Measurements from ENCODE around the gene CHRNG.
A peak's percentile ranks its signal among the peaks of the same experiment; 100 is the strongest.

Gene CHRNG

DNA sequence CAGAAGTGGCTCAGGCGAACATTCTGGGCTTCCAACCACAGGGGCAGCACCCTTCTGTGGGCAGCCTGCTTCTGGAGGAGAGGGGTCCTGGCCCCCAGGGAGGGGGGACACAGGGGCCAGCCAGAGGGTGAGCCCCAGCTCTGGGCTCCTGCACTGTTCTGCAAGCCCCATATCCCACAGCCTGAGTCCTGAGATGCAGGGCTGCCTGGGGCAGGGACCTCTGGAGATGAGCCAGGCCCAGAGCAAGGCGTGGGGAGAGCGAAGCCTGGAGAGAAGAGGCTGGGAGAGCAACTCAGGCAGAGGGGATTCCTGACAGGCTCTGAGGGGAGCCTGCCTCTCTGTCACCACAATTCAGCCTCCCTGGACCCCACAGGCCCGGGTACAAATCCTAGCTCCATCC is 32.8 kb upstream of the CHRNG start:
- no peak overlapping the region for H3K4me3 ChIP-seq (ENCODE audit: severe bottlenecking)
- DNase-seq (ENCODE audit: low spot score) (no peak), ATAC-seq (ENCODE audit: low read depth) (peak; percentile 27; the same call in 1 of the 3 replicates)
- H3K27ac ChIP-seq (ENCODE audit: poor library complexity, severe bottlenecking), result no peak overlapping the region
- no peaks in the 10 kb centered on the region for H3K9me3 ChIP-seq (ENCODE audit: severe bottlenecking)
- TF ChIP-seq, protein P1, sequence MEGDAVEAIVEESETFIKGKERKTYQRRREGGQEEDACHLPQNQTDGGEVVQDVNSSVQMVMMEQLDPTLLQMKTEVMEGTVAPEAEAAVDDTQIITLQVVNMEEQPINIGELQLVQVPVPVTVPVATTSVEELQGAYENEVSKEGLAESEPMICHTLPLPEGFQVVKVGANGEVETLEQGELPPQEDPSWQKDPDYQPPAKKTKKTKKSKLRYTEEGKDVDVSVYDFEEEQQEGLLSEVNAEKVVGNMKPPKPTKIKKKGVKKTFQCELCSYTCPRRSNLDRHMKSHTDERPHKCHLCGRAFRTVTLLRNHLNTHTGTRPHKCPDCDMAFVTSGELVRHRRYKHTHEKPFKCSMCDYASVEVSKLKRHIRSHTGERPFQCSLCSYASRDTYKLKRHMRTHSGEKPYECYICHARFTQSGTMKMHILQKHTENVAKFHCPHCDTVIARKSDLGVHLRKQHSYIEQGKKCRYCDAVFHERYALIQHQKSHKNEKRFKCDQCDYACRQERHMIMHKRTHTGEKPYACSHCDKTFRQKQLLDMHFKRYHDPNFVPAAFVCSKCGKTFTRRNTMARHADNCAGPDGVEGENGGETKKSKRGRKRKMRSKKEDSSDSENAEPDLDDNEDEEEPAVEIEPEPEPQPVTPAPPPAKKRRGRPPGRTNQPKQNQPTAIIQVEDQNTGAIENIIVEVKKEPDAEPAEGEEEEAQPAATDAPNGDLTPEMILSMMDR (IDR thresholded peaks at IDR 0.05; ENCODE audit: poor library complexity, severe bottlenecking), result no peak
- H3K36me3 ChIP-seq (ENCODE audit: low read depth), result no peaks in the 10 kb centered on the region
- peaks cover 34% of the 10 kb centered on the region for H3K27me3 ChIP-seq (ENCODE audit: insufficient read depth, poor library complexity, severe bottlenecking)
- H3K4me1 ChIP-seq (ENCODE audit: insufficient read depth, poor library complexity, severe bottlenecking), result no peaks in the 10 kb centered on the region

DNA sequence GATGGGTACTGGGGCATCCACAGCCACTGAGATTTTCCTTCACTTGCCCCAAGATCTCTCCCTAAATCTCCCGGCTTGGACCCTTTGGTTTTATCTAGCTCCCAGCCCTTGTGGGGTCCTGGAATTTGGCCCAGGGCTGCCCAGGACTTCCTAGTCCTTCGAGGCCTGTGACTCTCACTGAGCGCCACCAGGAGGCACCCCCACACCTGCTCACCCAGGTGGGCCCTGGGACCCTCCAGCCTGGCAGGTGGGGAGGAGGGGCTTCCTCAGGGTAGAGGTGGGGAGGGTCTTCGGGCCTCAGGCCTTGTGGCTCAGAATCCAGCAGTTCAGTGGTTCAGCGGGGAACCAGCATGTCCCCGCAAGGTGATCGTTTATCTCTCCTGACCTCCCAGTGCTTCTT is 31.2 kb upstream of the CHRNG start:
- no peaks in the 10 kb centered on the region for H3K36me3 ChIP-seq (ENCODE audit: low read depth)
- peaks cover 27% of the 10 kb centered on the region for H3K27me3 ChIP-seq (ENCODE audit: insufficient read depth, poor library complexity, severe bottlenecking)
- TF ChIP-seq, protein P1 (IDR thresholded peaks at IDR 0.05; ENCODE audit: poor library complexity, severe bottlenecking), result no peak
- no peak overlapping the region for H3K27ac ChIP-seq (ENCODE audit: poor library complexity, severe bottlenecking)
- no peak for ATAC-seq (ENCODE audit: low read depth)
- DNase-seq (ENCODE audit: low spot score), result no peak
- H3K9me3 ChIP-seq (ENCODE audit: severe bottlenecking), result no peaks in the 10 kb centered on the region
- no peaks in the 10 kb centered on the region for H3K4me1 ChIP-seq (ENCODE audit: insufficient read depth, poor library complexity, severe bottlenecking)
- H3K4me3 ChIP-seq (ENCODE audit: severe bottlenecking), result no peak overlapping the region

DNA sequence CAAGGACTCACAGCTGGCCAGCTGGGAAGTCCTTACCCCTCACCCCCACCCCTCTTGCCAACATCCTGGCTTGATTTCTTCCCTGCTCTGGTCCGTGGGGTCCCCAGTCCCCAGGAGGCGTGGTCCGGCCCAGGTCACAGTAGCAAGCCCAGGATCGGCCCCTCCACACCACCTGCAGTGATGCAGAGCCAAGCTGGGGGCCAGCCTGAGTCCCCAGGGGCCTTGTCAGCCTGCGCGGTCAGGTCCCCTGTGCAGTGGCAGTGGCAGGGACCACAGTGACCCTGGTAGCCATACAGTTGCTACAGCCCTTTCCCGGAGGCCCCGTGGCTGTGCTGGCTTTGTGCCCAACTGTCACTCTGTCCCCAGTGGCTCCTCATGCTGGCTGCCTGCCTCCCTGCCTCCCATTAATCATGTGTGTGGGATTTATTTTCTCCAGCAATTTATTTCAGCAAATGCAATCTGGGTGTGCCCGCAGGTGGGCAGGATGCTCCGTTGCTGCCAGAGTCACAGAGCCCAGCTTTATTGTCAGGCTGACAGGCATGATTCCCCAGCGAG is 28.1 kb upstream of the CHRNG start:
- no peak for ATAC-seq (ENCODE audit: low read depth)
- TF ChIP-seq, protein P1 (IDR thresholded peaks at IDR 0.05; ENCODE audit: poor library complexity, severe bottlenecking), result no peak
- Histone ChIP-seq H3K4me3 (ENCODE audit: severe bottlenecking) (no peak overlapping the region), H3K27me3 (ENCODE audit: insufficient read depth, poor library complexity, severe bottlenecking) (no peaks in the 10 kb centered on the region), H3K9me3 (ENCODE audit: severe bottlenecking) (no peaks in the 10 kb centered on the region), H3K4me1 (ENCODE audit: insufficient read depth, poor library complexity, severe bottlenecking) (no peaks in the 10 kb centered on the region), H3K27ac (ENCODE audit: poor library complexity, severe bottlenecking) (no peak overlapping the region), H3K36me3 (ENCODE audit: low read depth) (no peaks in the 10 kb centered on the region)
- DNase-seq (ENCODE audit: low spot score), result no peak

DNA sequence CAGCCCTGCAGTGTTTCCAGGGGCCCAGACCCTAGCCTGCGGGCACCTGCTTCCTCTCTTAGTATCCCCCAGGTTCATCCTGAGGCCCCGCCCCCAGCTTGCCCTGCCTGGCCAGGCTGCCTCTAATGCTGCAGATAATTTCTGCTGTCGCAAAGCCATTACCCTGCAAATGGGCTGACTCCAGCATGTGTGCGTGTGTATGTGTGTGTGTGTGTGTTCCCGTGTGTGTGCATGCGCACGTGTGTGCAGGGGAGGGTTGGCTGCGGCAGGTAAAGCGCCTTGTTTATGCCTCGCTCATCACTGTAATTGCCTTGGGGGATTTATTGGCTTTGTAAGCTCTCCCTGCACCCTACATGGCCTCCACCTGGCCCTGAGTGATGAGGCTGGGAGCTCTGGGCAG is 26.9 kb upstream of the CHRNG start:
- no peak overlapping the region for H3K4me3 ChIP-seq (ENCODE audit: severe bottlenecking)
- TF ChIP-seq, protein P1 (IDR thresholded peaks at IDR 0.05; ENCODE audit: poor library complexity, severe bottlenecking), result no peak
- DNase-seq (ENCODE audit: low spot score), result no peak
- H3K36me3 ChIP-seq (ENCODE audit: low read depth), result no peaks in the 10 kb centered on the region
- no peak for ATAC-seq (ENCODE audit: low read depth)
- H3K27me3 ChIP-seq (ENCODE audit: insufficient read depth, poor library complexity, severe bottlenecking), result no peaks in the 10 kb centered on the region
- H3K9me3 ChIP-seq (ENCODE audit: severe bottlenecking), result no peaks in the 10 kb centered on the region
- H3K4me1 ChIP-seq (ENCODE audit: insufficient read depth, poor library complexity, severe bottlenecking), result no peaks in the 10 kb centered on the region
- H3K27ac ChIP-seq (ENCODE audit: poor library complexity, severe bottlenecking), result no peak overlapping the region

DNA sequence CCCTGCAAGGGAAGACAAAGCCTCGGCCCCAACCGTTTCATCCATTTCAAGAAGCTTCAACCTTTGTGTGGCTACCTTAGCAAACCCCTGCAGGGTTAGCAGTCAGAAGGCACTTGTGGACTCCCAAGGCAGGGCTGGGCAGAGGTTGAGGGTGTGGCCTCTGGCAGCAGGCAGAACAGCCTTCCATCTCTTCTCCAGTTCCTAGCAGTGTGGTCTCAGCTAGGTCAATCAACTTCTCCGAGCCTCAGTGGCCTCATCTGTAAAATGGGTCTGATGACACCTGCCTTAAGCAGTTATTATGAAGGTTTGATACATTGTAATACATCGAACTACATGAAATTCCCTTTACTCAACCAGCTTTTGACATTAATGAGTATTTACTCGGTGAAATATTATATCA is 26.1 kb upstream of the CHRNG start:
- no peak for DNase-seq (ENCODE audit: low spot score)
- H3K36me3 ChIP-seq (ENCODE audit: low read depth), result no peaks in the 10 kb centered on the region
- no peaks in the 10 kb centered on the region for H3K4me1 ChIP-seq (ENCODE audit: insufficient read depth, poor library complexity, severe bottlenecking)
- ATAC-seq (ENCODE audit: low read depth), result no peak
- TF ChIP-seq, protein P1 (IDR thresholded peaks at IDR 0.05; ENCODE audit: poor library complexity, severe bottlenecking), result no peak
- H3K27ac ChIP-seq (ENCODE audit: poor library complexity, severe bottlenecking), result no peak overlapping the region
- no peaks in the 10 kb centered on the region for H3K9me3 ChIP-seq (ENCODE audit: severe bottlenecking)
- H3K27me3 ChIP-seq (ENCODE audit: insufficient read depth, poor library complexity, severe bottlenecking), result no peaks in the 10 kb centered on the region
- H3K4me3 ChIP-seq (ENCODE audit: severe bottlenecking), result no peak overlapping the region
